ENCODE measurements around the gene ANTXR1. TPM values are rescaled to one million over a fixed set of nuclear protein-coding genes. Genes with fewer than 3 reads are reported as not detected.
"Not testable (repeated sequence)": the region's sequence is repeated elsewhere in the genome, so short reads cannot be mapped to it uniquely, and the experiment has no call there.

The ANTXR1 gene
- total RNA-seq, 1 donor from 2014 or later = 7.8 TPM

DNA sequence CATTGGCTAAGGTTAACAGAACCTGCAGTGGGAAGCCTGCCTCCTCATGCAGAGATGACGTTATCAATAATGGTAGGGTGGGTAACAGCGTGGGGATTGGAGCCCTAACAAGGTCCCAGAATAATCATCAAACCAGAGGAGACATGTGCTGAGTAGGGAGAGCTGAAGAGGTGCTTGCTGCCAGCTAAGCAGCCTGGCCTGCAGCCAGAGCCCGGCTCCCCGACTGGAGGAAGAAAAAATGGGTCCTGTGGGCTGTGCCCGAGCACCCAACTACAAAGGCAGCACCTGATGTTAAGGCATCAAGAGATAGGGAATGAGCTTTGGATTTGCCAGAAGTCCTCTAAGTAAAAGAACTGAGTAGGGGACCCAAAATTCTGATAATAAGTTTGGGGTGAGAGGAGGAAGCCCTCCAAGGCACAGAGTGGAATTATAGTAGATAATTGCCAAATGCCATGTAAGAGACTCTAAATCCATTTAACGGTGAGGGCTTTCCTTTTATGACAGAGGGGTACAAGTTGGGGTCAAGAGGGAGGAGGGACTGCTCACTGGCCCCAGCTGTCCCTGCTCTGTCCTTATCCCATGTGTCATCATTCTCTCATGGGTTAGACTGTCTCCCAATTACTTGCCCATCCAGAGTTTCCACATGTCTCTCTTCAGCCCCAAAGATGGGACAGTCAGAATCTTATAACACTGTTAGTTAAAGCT lies 156.1 kb downstream of the ANTXR1 start:
- TF ChIP-seq, protein P1, sequence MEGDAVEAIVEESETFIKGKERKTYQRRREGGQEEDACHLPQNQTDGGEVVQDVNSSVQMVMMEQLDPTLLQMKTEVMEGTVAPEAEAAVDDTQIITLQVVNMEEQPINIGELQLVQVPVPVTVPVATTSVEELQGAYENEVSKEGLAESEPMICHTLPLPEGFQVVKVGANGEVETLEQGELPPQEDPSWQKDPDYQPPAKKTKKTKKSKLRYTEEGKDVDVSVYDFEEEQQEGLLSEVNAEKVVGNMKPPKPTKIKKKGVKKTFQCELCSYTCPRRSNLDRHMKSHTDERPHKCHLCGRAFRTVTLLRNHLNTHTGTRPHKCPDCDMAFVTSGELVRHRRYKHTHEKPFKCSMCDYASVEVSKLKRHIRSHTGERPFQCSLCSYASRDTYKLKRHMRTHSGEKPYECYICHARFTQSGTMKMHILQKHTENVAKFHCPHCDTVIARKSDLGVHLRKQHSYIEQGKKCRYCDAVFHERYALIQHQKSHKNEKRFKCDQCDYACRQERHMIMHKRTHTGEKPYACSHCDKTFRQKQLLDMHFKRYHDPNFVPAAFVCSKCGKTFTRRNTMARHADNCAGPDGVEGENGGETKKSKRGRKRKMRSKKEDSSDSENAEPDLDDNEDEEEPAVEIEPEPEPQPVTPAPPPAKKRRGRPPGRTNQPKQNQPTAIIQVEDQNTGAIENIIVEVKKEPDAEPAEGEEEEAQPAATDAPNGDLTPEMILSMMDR (conservative IDR thresholded peaks at IDR 0.05; ENCODE audit: low read depth, low read length) = no peak
- H3K4me3 ChIP-seq (ENCODE audit: low read depth, low read length) = no peak overlapping the region
- DNase-seq (ENCODE audit: low read depth) = no peak

DNA sequence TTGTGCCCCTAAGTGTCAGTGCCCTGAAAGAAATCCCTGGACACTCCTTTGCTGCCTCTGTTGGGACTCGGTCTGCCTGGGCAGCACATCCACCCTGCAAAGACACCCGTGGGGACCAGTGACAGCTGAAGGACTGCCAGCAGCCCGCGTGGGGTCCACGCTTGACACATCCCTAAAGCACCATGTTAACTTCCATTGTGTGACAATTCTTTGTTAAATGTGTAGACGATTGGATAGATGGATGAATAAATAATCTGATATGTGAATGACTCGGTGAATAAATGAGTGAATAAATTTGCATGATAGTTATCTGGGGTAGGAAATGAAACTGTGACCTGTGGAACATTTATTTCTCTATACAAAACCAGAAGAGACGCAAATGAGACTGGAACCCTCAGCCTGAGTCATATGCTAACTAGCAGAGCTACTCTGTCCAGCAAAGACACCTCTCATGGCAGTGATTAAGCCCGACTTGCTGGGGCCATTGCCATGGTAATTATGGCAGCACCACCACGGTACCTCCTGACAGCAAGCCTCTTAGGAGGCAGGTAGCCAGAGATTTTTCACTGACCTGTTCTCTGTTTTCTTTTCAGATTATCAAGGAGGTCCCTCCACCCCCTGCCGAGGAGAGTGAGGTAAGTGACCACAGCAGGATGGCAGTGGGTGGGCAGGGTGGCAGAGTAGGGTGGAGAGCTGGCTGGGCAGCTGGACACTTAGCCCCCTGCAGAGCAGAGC lies 156.8 kb downstream of the ANTXR1 start:
- no peak for DNase-seq (ENCODE audit: low read depth)
- TF ChIP-seq, protein P1 (conservative IDR thresholded peaks at IDR 0.05; ENCODE audit: low read depth, low read length) = no peak
- H3K4me3 ChIP-seq (ENCODE audit: low read depth, low read length) = no peak overlapping the region

GRCh38 chr2:69170661-69171060 lies 157.7 kb downstream of the ANTXR1 start:
- TF ChIP-seq, protein P1 (conservative IDR thresholded peaks at IDR 0.05; ENCODE audit: low read depth, low read length) = no peak
- no peak overlapping the region for H3K4me3 ChIP-seq (ENCODE audit: low read depth, low read length)
- DNase-seq (ENCODE audit: low read depth) = no peak

DNA sequence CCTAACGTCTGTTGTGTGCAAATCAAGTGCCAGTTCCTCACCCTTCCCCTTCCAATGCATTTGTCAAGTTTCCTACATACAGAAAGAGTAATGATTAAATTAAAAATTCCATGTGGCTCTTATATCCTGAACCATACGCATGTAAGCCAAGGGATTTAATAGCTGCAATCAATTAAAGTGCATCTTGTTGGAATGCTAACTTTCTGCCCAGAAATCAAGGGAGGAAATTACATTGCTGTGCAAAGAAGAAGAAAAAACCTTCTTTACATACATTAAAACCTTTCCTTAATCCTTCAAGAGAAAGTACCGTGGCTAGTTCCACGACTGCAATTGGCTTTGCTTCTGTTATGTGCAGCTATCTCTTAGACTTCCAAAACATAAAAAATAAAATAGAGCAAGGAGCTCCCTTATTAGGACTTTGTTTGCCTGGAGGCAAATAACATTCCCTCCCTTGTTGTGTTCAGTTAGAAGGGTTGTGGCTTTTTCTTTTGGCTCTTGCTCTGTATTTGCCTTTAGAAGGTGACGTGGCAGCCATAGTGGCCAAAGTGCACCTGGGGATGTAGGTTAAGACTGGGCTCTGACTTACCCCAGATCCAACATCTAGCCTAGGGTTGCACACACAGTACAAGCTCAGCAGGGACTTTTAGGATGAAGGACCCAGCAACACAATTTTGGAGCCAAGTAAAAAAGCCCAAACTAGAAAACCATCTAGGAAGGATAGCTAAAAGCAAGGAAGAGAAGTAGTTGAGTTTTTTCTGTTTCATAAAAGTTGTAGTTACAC lies 158.3 kb downstream of the ANTXR1 start:
- H3K4me3 ChIP-seq (ENCODE audit: low read depth, low read length) = no peak overlapping the region
- DNase-seq (ENCODE audit: low read depth) = no peak
- TF ChIP-seq, protein P1 (conservative IDR thresholded peaks at IDR 0.05; ENCODE audit: low read depth, low read length) = no peak

DNA sequence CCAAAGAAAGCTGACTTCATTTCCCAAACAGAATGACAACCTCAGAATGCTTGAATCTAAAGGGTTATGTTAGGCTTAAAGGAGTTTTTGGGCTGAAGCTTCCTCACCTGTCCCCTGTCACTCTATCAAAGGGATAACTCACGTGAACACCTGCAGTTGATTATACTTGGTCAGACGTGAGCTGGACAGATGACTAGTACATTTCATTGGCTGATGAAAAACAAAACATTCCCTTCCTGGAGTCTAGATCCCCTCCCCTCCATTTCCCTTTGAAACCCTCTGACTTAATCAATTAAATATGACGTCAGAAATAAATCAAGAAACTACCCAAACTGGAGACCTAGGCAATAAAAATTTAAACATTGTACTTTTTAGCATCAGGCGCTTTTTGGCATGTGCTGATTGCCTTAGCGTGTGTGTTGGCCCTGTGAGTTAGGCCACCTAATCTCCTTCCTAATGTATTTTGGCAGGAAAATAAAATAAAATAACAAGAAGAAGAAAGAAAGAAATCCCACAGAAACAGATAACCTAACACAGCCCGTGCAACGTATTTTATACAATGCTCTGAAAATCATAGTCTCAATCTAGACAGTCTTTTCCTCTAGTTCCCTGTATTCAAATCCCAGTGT lies 159.0 kb downstream of the ANTXR1 start:
- TF ChIP-seq, protein P1 (conservative IDR thresholded peaks at IDR 0.05; ENCODE audit: low read depth, low read length) = no peak

DNA sequence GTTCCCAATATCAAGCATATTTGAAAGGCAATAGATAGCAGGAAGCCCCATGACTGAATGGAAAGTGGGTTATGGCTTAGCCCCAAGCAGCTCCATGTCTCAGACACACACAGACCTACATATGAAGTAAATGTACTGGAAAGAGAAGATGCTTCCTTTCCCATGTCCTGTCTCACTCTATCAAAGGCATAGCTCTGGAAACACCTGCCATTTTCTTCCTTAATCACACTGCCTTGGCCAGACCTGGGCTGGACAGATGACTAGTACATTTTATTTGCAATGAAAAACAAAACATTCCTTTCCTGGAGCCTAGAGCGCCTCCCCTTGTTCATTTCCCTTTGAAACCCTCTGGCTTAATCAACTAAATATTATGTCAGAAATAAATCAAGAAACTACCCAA lies 160.7 kb downstream of the ANTXR1 start:
- TF ChIP-seq, protein P1 (conservative IDR thresholded peaks at IDR 0.05; ENCODE audit: low read depth, low read length) = no peak
- DNase-seq (ENCODE audit: low read depth) = no peak
- H3K4me3 ChIP-seq (ENCODE audit: low read depth, low read length) = no peak overlapping the region

More for the DNA sequence above, 159.0 kb downstream of the ANTXR1 start:
- no peak for DNase-seq (ENCODE audit: low read depth)
- no peak overlapping the region for H3K4me3 ChIP-seq (ENCODE audit: low read depth, low read length)

DNA sequence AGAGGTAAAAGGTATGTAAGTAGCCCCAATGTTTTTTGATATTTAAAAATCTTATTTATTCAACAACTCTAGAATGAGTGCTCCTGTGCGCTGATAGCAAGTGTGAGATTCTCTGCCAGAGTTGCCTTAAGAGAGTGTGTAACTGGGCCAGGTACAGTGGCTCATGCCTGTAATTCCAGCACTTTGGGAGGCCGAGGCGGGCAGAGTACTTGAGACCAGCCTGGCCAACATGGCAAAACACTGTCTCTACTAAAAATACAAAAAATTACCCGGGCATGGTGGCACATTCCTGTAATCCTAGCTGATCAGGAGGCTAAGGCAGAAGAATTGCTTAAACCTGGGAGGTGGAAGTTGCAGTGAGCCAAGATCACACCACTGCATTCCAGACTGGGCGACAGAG lies 161.2 kb downstream of the ANTXR1 start:
- not testable (repeated sequence) for DNase-seq (ENCODE audit: low read depth); H3K4me3 ChIP-seq (ENCODE audit: low read depth, low read length)

All from epithelial cell of proximal tubule (primary cell).